ENCODE data around the gene ATP8B3. TPM values are rescaled to one million over a fixed set of nuclear protein-coding genes. Genes with fewer than 3 reads are reported as not detected.

ATP8B3 gene
- total and polyA plus RNA-seq, 9 of the 15 experiments (the other 6 are each of a cell fraction or from before 2014, with no cell fraction given), result 1.2 to 12.3 (median 3.8) TPM

GRCh38 chr19:1855040-1855827 is 43.2 kb upstream of the ATP8B3 start (continued):
- TF ChIP-seq, protein P1, sequence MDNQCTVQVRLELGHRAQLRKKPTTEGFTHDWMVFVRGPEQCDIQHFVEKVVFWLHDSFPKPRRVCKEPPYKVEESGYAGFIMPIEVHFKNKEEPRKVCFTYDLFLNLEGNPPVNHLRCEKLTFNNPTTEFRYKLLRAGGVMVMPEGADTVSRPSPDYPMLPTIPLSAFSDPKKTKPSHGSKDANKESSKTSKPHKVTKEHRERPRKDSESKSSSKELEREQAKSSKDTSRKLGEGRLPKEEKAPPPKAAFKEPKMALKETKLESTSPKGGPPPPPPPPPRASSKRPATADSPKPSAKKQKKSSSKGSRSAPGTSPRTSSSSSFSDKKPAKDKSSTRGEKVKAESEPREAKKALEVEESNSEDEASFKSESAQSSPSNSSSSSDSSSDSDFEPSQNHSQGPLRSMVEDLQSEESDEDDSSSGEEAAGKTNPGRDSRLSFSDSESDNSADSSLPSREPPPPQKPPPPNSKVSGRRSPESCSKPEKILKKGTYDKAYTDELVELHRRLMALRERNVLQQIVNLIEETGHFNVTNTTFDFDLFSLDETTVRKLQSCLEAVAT (IDR thresholded peaks at IDR 0.05), result peak in 1 of 2 experiments; percentile 21; a peak in 1 of 4 replicates
- TF ChIP-seq TRIM28 (IDR thresholded peaks at IDR 0.05) (no peak), HDGF (IDR thresholded peaks at IDR 0.05) (peak; percentile 17; the same call in 1 of the 2 replicates), TBP (optimal IDR thresholded peaks at IDR 0.05; ENCODE audit: low read depth, low read length) (peak; percentile 31), MAZ (CRISPR knock-in tag; conservative IDR thresholded peaks at IDR 0.05 in 1 of 2, IDR thresholded peaks at IDR 0.05 in 1 of 2) (peak; percentile 49 to 66; a peak in 3 of 4 replicates), ZNF146 (CRISPR knock-in tag; IDR thresholded peaks at IDR 0.05; ENCODE audit: unreplicated experiment) (peak; percentile 28), MCM2 (IDR thresholded peaks at IDR 0.05; ENCODE audit: low read depth) (no peak), RFX7 (CRISPR knock-in tag; IDR thresholded peaks at IDR 0.05) (no peak), EGR1 (conservative IDR thresholded peaks at IDR 0.05) (peak; percentile 30; the same call in 1 of the 2 replicates), YY1 (IDR thresholded peaks at IDR 0.05; ENCODE audit: borderline replicate concordance in 1 of 3, control insufficient read depth in 1 of 3, extremely low read depth in 1 of 3, insufficient read depth in 3 of 3, insufficient read length in 1 of 3, insufficient replicate concordance in 2 of 3, low read depth in 1 of 3, low read length in 2 of 3) (peak in 2 of 3 experiments; percentile 46 to 61), SMAD1 (IDR thresholded peaks at IDR 0.05; ENCODE audit: low read depth, low read length, partially characterized antibody) (no peak), OTX1 (CRISPR knock-in tag; IDR thresholded peaks at IDR 0.05) (peak; percentile 53; the same call in 1 of the 2 replicates), ZZZ3 (IDR thresholded peaks at IDR 0.05) (no peak), SAFB (IDR thresholded peaks at IDR 0.05; ENCODE audit: borderline replicate concordance, low read depth, low read length) (no peak), KDM5B (IDR thresholded peaks at IDR 0.05; ENCODE audit: insufficient replicate concordance, low read depth, low read length) (peak; percentile 71), TCF7 (IDR thresholded peaks at IDR 0.05; ENCODE audit: borderline replicate concordance) (0 out of 2 replicates have a peak, but pooled peaks have one; percentile 17), PML (IDR thresholded peaks at IDR 0.05; ENCODE audit: low read length) (peak; percentile 32; the same call in 1 of the 2 replicates), POLR2A (conservative IDR thresholded peaks at IDR 0.05) (peak; percentile 71), SPI1 (IDR thresholded peaks at IDR 0.05; ENCODE audit: borderline replicate concordance, low read depth, low read length) (peak; percentile 72; the same call in 1 of the 2 replicates), POLR2G (IDR thresholded peaks at IDR 0.05; ENCODE audit: low read depth, low read length) (peak; percentile 76), ZNF76 (CRISPR knock-in tag; IDR thresholded peaks at IDR 0.05; ENCODE audit: borderline replicate concordance) (peak; percentile 35; the same call in 1 of the 2 replicates)
- TF ChIP-seq, protein P2, sequence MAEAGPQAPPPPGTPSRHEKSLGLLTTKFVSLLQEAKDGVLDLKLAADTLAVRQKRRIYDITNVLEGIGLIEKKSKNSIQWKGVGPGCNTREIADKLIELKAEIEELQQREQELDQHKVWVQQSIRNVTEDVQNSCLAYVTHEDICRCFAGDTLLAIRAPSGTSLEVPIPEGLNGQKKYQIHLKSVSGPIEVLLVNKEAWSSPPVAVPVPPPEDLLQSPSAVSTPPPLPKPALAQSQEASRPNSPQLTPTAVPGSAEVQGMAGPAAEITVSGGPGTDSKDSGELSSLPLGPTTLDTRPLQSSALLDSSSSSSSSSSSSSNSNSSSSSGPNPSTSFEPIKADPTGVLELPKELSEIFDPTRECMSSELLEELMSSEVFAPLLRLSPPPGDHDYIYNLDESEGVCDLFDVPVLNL (CRISPR knock-in tag; IDR thresholded peaks at IDR 0.05; ENCODE audit: low read depth), result 0 out of 2 replicates have a peak, but pooled peaks have one; percentile 16
- TF ChIP-seq, protein P3, sequence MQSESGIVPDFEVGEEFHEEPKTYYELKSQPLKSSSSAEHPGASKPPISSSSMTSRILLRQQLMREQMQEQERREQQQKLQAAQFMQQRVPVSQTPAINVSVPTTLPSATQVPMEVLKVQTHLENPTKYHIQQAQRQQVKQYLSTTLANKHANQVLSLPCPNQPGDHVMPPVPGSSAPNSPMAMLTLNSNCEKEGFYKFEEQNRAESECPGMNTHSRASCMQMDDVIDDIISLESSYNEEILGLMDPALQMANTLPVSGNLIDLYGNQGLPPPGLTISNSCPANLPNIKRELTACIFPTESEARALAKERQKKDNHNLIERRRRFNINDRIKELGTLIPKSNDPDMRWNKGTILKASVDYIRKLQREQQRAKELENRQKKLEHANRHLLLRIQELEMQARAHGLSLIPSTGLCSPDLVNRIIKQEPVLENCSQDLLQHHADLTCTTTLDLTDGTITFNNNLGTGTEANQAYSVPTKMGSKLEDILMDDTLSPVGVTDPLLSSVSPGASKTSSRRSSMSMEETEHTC (IDR thresholded peaks at IDR 0.05), result 0 out of 2 replicates have a peak, but pooled peaks have one; percentile 17
